SKM-1 (cell line): ENCODE measurements around the gene MCUR1.

ENCODE experiments used
- DNase-seq: peaks from one replicate; lab custom pipeline; 2025; ENCODE audit not compliant: unreplicated experiment; lab: John Stamatoyannopoulos, UW

Gene MCUR1

DNA sequence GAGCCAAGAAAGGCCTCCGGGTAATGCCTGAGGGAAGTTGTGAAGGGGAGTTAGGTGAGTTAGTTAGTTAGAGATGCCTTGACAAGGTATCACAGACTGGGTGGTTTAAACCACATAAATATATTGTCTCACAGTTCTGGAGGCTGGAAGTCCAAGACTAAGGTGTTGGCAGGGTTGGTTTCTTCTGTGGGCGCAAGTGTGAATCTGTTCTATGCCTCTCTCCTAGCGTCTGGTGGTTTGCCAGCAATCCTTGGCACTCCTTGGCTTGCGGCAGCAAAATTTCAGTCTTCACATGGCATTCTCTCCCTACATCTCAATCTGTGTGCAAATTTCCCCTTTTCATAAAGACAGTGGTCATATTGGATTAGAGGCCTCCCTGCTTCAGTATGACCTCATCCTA is 73.0 kb downstream of the MCUR1 start:
- no peak for DNase-seq
